Adrenal gland (tissue), 5 donors: ENCODE measurements around the gene PPIL4.

Experiments
- POLR2A ChIP-seq, 2 donors: fragments of 450-650 bp; IDR thresholded peaks; one replicate each; pipeline ENCODE4 v1.6.1; 2017; ENCODE audit warnings: antibody characterized with exemption in 2 of 2, mild to moderate bottlenecking in 2 of 2, moderate library complexity in 1 of 2
- TF ChIP-seq, protein P1 (sequence below), 6 experiments: fragments of 450-650 bp in 4 of 6; fragments of 200-600 bp in 2 of 6; sonication (generic) in 1 of 6; IDR thresholded peaks; 1 replicate in 5 of 6; 2 replicates in 1 of 6; pipeline versions ENCODE4 v1.5.1 to v1.8.0; 2016 to 2021; ENCODE audit warnings: antibody characterized with exemption in 6 of 6, mild to moderate bottlenecking in 2 of 6, moderate library complexity in 1 of 6
- donor health status: DM: no; HTN: no; CAD: no.

- no peak for TF ChIP-seq POLR2A (IDR thresholded peaks at IDR 0.05)
- TF ChIP-seq, protein P1, sequence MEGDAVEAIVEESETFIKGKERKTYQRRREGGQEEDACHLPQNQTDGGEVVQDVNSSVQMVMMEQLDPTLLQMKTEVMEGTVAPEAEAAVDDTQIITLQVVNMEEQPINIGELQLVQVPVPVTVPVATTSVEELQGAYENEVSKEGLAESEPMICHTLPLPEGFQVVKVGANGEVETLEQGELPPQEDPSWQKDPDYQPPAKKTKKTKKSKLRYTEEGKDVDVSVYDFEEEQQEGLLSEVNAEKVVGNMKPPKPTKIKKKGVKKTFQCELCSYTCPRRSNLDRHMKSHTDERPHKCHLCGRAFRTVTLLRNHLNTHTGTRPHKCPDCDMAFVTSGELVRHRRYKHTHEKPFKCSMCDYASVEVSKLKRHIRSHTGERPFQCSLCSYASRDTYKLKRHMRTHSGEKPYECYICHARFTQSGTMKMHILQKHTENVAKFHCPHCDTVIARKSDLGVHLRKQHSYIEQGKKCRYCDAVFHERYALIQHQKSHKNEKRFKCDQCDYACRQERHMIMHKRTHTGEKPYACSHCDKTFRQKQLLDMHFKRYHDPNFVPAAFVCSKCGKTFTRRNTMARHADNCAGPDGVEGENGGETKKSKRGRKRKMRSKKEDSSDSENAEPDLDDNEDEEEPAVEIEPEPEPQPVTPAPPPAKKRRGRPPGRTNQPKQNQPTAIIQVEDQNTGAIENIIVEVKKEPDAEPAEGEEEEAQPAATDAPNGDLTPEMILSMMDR (IDR thresholded peaks at IDR 0.05), result no peak
Measured at GRCh38 chr6:149592983-149593382, 47.1 kb upstream of the PPIL4 start.
